B cell (primary cell): ENCODE measurements around the gene MARK4. TPM values are rescaled to one million over a fixed set of nuclear protein-coding genes. Genes with fewer than 3 reads are reported as not detected.

ENCODE experiments used
- ATAC-seq: fragments of 200-7000 bp; cut with Tn5 transposase; one replicate; pipeline ENCODE4 v1.10.0; 2021; ENCODE audit warnings: low read depth, mild to moderate bottlenecking, moderate number of reproducible peaks, moderate library complexity
- CTCF ChIA-PET: fragments of 350-600 bp; sonication (Branson Sonifier 250); formaldehyde crosslinking; loops from one replicate; lab custom pipeline; 2021; ENCODE audit warnings: antibody characterized with exemption, inconsistent platforms; lab: Charles Lee
- POLR2A ChIA-PET: fragments of 350-600 bp; sonication (Branson Sonifier 250); formaldehyde crosslinking; loops from one replicate; lab custom pipeline; 2021; ENCODE audit warnings: antibody characterized with exemption; lab: Charles Lee
- DNase-seq: peaks from one replicate; pipeline ENCODE4 v3.0.0; 2013
- H2AFZ ChIP-seq: 2 replicates; pipeline ENCODE4 v1.6.1; 2012; ENCODE audit warnings: mild to moderate bottlenecking, low read depth, low read length; ENCODE audit not compliant: insufficient read depth, poor library complexity, severe bottlenecking
- H3K27ac ChIP-seq, 2 donors: 1 replicate in 1 of 2; 2 replicates in 1 of 2; pipeline ENCODE4 v1.5.1; 2012 to 2013; ENCODE audit warnings: low read length in 2 of 2, mild to moderate bottlenecking in 2 of 2, moderate library complexity in 1 of 2
- H3K27me3 ChIP-seq, 4 experiments: fragments of 200-600 bp in 1 of 4; sonication (generic) in 1 of 4; replicated peaks in 1 of 4; 1 replicate in 2 of 4; 2 replicates in 2 of 4; pipeline versions ENCODE4 v1.6.1 to v1.7.0; 2013 to 2016; ENCODE audit warnings: low read length in 3 of 4, mild to moderate bottlenecking in 2 of 4, mixed read lengths in 1 of 4, moderate library complexity in 1 of 4; ENCODE audit not compliant: insufficient read depth in 4 of 4, control insufficient read depth in 3 of 4; ENCODE audit errors: control extremely low read depth in 1 of 4
- H3K36me3 ChIP-seq, 2 experiments: replicated peaks in 1 of 2; 1 replicate in 1 of 2; 2 replicates in 1 of 2; pipeline versions ENCODE4 v1.6.1 to v1.7.1; 2013; ENCODE audit warnings: low read length in 1 of 2; ENCODE audit not compliant: insufficient read depth in 2 of 2, control insufficient read depth in 1 of 2; ENCODE audit errors: control extremely low read depth in 1 of 2, extremely low read depth in 1 of 2
- H3K4me1 ChIP-seq, 2 donors: fragments of 200-600 bp in 1 of 2; sonication (generic) in 1 of 2; 1 replicate in 1 of 2; 2 replicates in 1 of 2; pipeline versions ENCODE4 v1.5.1 to v1.6.1; 2013 to 2017; ENCODE audit warnings: low read length in 2 of 2; ENCODE audit not compliant: control insufficient read depth in 2 of 2, insufficient read depth in 2 of 2
- H3K4me2 ChIP-seq: replicated peaks from 2 replicates; pipeline ENCODE3; 2012; ENCODE audit warnings: mild to moderate bottlenecking, low read depth, low read length; ENCODE audit not compliant: poor library complexity, severe bottlenecking
- H3K4me3 ChIP-seq, 5 experiments: fragments of 200-600 bp in 1 of 5; sonication (generic) in 1 of 5; 1 replicate in 3 of 5; 2 replicates in 2 of 5; pipeline versions ENCODE4 v1.5.1 to v1.7.0; 2011 to 2016; ENCODE audit warnings: low read length in 4 of 5, mild to moderate bottlenecking in 4 of 5, low read depth in 2 of 5, control low read depth in 1 of 5, moderate library complexity in 1 of 5; ENCODE audit not compliant: insufficient read depth in 1 of 5; ENCODE audit errors: control extremely low read depth in 1 of 5, extremely low read depth in 1 of 5
- H3K79me2 ChIP-seq: fragments of 200-600 bp; sonication (generic); one replicate; pipeline ENCODE4 v1.6.0; 2016; ENCODE audit warnings: low read length; ENCODE audit not compliant: control insufficient read depth, insufficient read depth
- H3K9ac ChIP-seq: fragments of 200-600 bp; sonication (generic); 2 replicates; pipeline ENCODE4 v1.6.1; 2017; ENCODE audit warnings: mild to moderate bottlenecking, low read length, moderate library complexity
- H3K9me3 ChIP-seq, 3 donors: one replicate each; pipeline versions ENCODE4 v1.6.1 to v1.7.1; 2013; ENCODE audit warnings: low read length in 2 of 3; ENCODE audit not compliant: control insufficient read depth in 2 of 3, insufficient read depth in 1 of 3; ENCODE audit errors: control extremely low read depth in 1 of 3
- H4K20me1 ChIP-seq: 2 replicates; pipeline ENCODE4 v1.6.0; 2012; ENCODE audit warnings: mild to moderate bottlenecking, low read length; ENCODE audit not compliant: insufficient read depth, control insufficient read depth, poor library complexity, severe bottlenecking
- H3K27ac Mint-ChIP-seq: one replicate; pipeline ENCODE4 v1.8.0; 2021; ENCODE audit warnings: mixed read lengths
- H3K27me3 Mint-ChIP-seq: one replicate; pipeline ENCODE4 v1.8.0; 2021; ENCODE audit warnings: mixed read lengths
- H3K4me1 Mint-ChIP-seq: one replicate; pipeline ENCODE4 v1.8.0; 2021; ENCODE audit warnings: mixed read lengths
- H3K4me3 Mint-ChIP-seq: one replicate; pipeline ENCODE4 v1.8.0; 2021; ENCODE audit warnings: mixed read lengths
- H3K9me3 Mint-ChIP-seq: one replicate; pipeline ENCODE4 v1.8.0; 2022; ENCODE audit warnings: mixed read lengths; ENCODE audit not compliant: insufficient read depth
- EZH2 ChIP-seq: IDR thresholded peaks from 2 replicates; pipeline ENCODE4 v1.6.1; 2012; ENCODE audit warnings: borderline replicate concordance, low read depth, mild to moderate bottlenecking, moderate library complexity, low read length; ENCODE audit not compliant: insufficient read depth, poor library complexity, severe bottlenecking
- whole genome bisulfite sequencing: methylation state at CpG from one replicate; pipeline ENCODE4 v1.1.5; 2013; ENCODE audit warnings: missing lambda C conversion rate; ENCODE audit not compliant: insufficient coverage; 5-methylcytosine and 5-hydroxymethylcytosine counted together
- intact Hi-C: fragments of 100-400 bp; cut with micrococcal nuclease; formaldehyde crosslinking; loops from one replicate; pipeline ENCODE4 v1.10.0; 2022
- polyA plus RNA-seq: library from polyadenylated mRNA; depleted of rRNA; stranded (reverse); fragments of >200 nt; gene quantifications from 2 replicates; pipeline ENCODE4 v1.2.3, GENCODE V29; 2012
- total RNA-seq, 2 donors: library from RNA; stranded (reverse); fragments of 120-200 nt in 1 of 2; gene quantifications; 1 replicate in 1 of 2; 2 replicates in 1 of 2; pipeline versions ENCODE4 v1.2.3 to v1.2.4, GENCODE V29; 2013 to 2022
- TF ChIP-seq, protein P1 (sequence below): fragments of 200-600 bp; IDR thresholded peaks from one replicate; pipeline ENCODE4 v1.8.0; 2022; ENCODE audit warnings: antibody characterized with exemption, mild to moderate bottlenecking

MARK4 gene
- total and polyA plus RNA-seq, 2 donors (not counting 1 experiment from before 2014, with no cell fraction given) = 13.5 to 36.2 TPM

DNA sequence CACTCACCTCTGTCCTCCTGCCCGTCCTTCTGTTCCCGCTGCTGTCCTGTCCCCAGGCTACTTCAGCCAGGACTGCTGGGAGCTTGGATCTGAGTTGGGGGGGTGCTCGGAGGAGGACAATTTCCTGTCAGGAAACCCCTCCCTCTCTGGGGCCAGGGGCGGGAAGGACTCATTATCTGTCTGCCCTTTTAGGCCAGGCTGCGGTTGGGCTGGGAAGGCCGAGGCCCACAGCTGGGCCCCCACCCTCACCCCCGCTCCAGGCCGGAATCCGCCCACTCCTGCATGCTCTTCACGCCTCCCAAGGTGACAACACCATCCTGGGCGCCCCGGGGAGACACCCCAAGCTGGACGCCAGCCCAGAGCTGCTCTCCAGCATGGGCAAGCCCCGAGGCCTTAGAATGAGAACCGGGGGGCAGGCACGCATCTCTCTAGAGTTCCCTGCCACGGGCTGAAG lies 5.7 kb upstream of the MARK4 start, which contains the start of gene EXOC3L2:
TSS of gene EXOC3L2 (minus strand) at position 74 of the 454 bp plus-strand sequence. CDS start 6,362 bp downstream, outside the sequence.
- TF ChIP-seq EZH2 = no peak
- TF ChIP-seq, protein P1, sequence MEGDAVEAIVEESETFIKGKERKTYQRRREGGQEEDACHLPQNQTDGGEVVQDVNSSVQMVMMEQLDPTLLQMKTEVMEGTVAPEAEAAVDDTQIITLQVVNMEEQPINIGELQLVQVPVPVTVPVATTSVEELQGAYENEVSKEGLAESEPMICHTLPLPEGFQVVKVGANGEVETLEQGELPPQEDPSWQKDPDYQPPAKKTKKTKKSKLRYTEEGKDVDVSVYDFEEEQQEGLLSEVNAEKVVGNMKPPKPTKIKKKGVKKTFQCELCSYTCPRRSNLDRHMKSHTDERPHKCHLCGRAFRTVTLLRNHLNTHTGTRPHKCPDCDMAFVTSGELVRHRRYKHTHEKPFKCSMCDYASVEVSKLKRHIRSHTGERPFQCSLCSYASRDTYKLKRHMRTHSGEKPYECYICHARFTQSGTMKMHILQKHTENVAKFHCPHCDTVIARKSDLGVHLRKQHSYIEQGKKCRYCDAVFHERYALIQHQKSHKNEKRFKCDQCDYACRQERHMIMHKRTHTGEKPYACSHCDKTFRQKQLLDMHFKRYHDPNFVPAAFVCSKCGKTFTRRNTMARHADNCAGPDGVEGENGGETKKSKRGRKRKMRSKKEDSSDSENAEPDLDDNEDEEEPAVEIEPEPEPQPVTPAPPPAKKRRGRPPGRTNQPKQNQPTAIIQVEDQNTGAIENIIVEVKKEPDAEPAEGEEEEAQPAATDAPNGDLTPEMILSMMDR = no peak
- no peaks in the 10 kb centered on the region for H3K27me3 ChIP-seq
- no peak within 1 kb of the TSS for H3K27ac Mint-ChIP-seq
- H3K9ac ChIP-seq = no peak within 1 kb of the TSS
- no peak for ATAC-seq
- H3K9me3 Mint-ChIP-seq = no peaks in the 10 kb centered on the region
- H3K27me3 Mint-ChIP-seq = peaks cover 11% of the 10 kb centered on the region
- H3K9me3 ChIP-seq = no peaks in the 10 kb centered on the region
- H3K36me3 ChIP-seq = no peaks in the 10 kb centered on the region
- WGBS = 81% methylated on average over 14 of the region's 17 CpGs
- no peak within 1 kb of the TSS for H3K4me3 Mint-ChIP-seq
- peaks cover 5% of the 10 kb centered on the region for H3K4me1 Mint-ChIP-seq
- no peak within 1 kb of the TSS for H2AFZ ChIP-seq
- no peaks in the 10 kb centered on the region for H4K20me1 ChIP-seq
- no peak within 1 kb of the TSS for H3K27ac ChIP-seq
- POLR2A ChIA-PET = no interaction called here
- peaks cover under 1 to 9% of the 10 kb centered on the region in 2 donors for H3K4me1 ChIP-seq
- no peak within 1 kb of the TSS for H3K4me3 ChIP-seq
- H3K79me2 ChIP-seq = no peaks in the 10 kb centered on the region
- intact Hi-C loops = loop anchor here (10.0 kb wide), 2 partner anchors 239 to 441 kb away; partner anchors contain the start of gene BCAM
- H3K4me2 ChIP-seq = no peak within 1 kb of the TSS
- no peak for DNase-seq
- CTCF ChIA-PET = no interaction called here

- Mint-ChIP-seq H3K9me3 (no peaks in the 10 kb centered on the region), H3K27ac (no peak overlapping the region), H3K4me1 (peaks cover 8% of the 10 kb centered on the region), H3K27me3 (peaks cover 11% of the 10 kb centered on the region), H3K4me3 (no peak overlapping the region)
- 75% methylated on average over 2 of the region's 4 CpGs for WGBS
- no peak for DNase-seq
- Histone ChIP-seq H3K9me3 (no peaks in the 10 kb centered on the region), H3K27me3 (no peaks in the 10 kb centered on the region), H3K4me2 (no peak overlapping the region), H2AFZ (no peak overlapping the region), H3K4me3 (no peak overlapping the region), H3K4me1 (peaks cover 5 to 13% of the 10 kb centered on the region in 2 donors), H3K79me2 (peaks cover 4% of the 10 kb centered on the region), H3K9ac (no peak overlapping the region), H3K27ac (no peak overlapping the region), H4K20me1 (no peaks in the 10 kb centered on the region), H3K36me3 (no peaks in the 10 kb centered on the region)
- ATAC-seq = no peak
- POLR2A ChIA-PET = no interaction called here
- no peak for TF ChIP-seq EZH2
- TF ChIP-seq, protein P1 = no peak
- CTCF ChIA-PET = no interaction called here
- intact Hi-C loops = loop anchor here (10.0 kb wide), 2 partner anchors 239 to 441 kb away; partner anchors contain the start of gene BCAM
Observed at GRCh38 chr19:45245826-45246225, 5.2 kb upstream of the MARK4 start.
